NCI-H526 (cell line): ENCODE data around the gene C7.
"Not testable (repeated sequence)": the region's sequence is repeated elsewhere in the genome, so short reads cannot be mapped to it uniquely, and the experiment has no call there.

ENCODE experiments used
- DNase-seq, 2 experiments: peaks; one replicate each; lab custom pipeline; 2025; lab: John Stamatoyannopoulos, UW

The C7 gene

GRCh38 chr5:40909264-40909663, at the start of gene C7:
Gene C7, plus strand, starts transcription at chr5:40909497. Its CDS starts 114 bp downstream, at chr5:40909611.
- no peak for DNase-seq

- DNase-seq: no peak
Measured at GRCh38 chr5:40860711-40861110, 48.6 kb upstream of the C7 start.

GRCh38 chr5:40865004-40865403, 44.3 kb upstream of the C7 start:
- DNase-seq: not testable (repeated sequence)

GRCh38 chr5:40866844-40867243, 42.5 kb upstream of the C7 start:
- DNase-seq: no peak

GRCh38 chr5:40869384-40869783, 39.9 kb upstream of the C7 start:
- no peak for DNase-seq

GRCh38 chr5:40871177-40871576, 38.1 kb upstream of the C7 start:
- DNase-seq: no peak

- not testable (repeated sequence) for DNase-seq
Measured at GRCh38 chr5:40872253-40872652, 37.0 kb upstream of the C7 start.

- no peak for DNase-seq
Measured at GRCh38 chr5:40873286-40873880, 35.9 kb upstream of the C7 start.

- DNase-seq: no peak
Measured at GRCh38 chr5:40875958-40876357, 33.3 kb upstream of the C7 start.

- DNase-seq: no peak
Measured at GRCh38 chr5:40877371-40877988, 31.8 kb upstream of the C7 start.

GRCh38 chr5:40879163-40879942, 29.9 kb upstream of the C7 start:
- DNase-seq: peak; percentile 5 to 33

- DNase-seq: no peak
Measured at GRCh38 chr5:40882291-40882690, 27.0 kb upstream of the C7 start.

GRCh38 chr5:40883051-40883450, 26.2 kb upstream of the C7 start:
- not testable (repeated sequence) for DNase-seq

GRCh38 chr5:40895440-40896425, 13.6 kb upstream of the C7 start:
- peak in 1 of 2 experiments; percentile 6 for DNase-seq

GRCh38 chr5:40904205-40904993, 4.9 kb upstream of the C7 start:
- DNase-seq: peak; percentile 49 to 83

GRCh38 chr5:40904994-40905306, 4.3 kb upstream of the C7 start:
- no peak for DNase-seq

- no peak for DNase-seq
Measured at GRCh38 chr5:40906351-40906751, 2.9 kb upstream of the C7 start.

GRCh38 chr5:40909723-40910122, 426 bp downstream of the C7 start:
- no peak for DNase-seq

GRCh38 chr5:40911266-40911665, 2.0 kb downstream of the C7 start:
- DNase-seq: no peak

- DNase-seq: no peak
Measured at GRCh38 chr5:40914835-40915234, 5.5 kb downstream of the C7 start.

- no peak for DNase-seq
Measured at GRCh38 chr5:40915341-40915926, 6.1 kb downstream of the C7 start.
